OCI-LY1 (cell line): ENCODE results near the gene PARD3B.

ENCODE experiments used
- H2AFZ ChIP-seq: fragments of 200-600 bp; sonication (generic), shearing (Covaris generic); 2 replicates; pipeline ENCODE4 v1.6.0; 2014; ENCODE audit warnings: antibody characterized with exemption, mild to moderate bottlenecking, low read length
- H3F3A ChIP-seq: fragments of 200-600 bp; sonication (generic), shearing (Covaris generic); 2 replicates; pipeline ENCODE4 v1.6.0; 2014; ENCODE audit warnings: mild to moderate bottlenecking, antibody characterized with exemption, low read length, moderate library complexity; ENCODE audit not compliant: insufficient read depth
- H3K27ac ChIP-seq: fragments of 200-600 bp; sonication (generic); 2 replicates; pipeline ENCODE4 v1.5.1; 2014; ENCODE audit warnings: low read length, mixed run types, mild to moderate bottlenecking, low read depth; ENCODE audit not compliant: poor library complexity, severe bottlenecking
- H3K27me3 ChIP-seq: fragments of 200-600 bp; sonication (generic); 2 replicates; pipeline ENCODE4 v1.6.0; 2014; ENCODE audit warnings: antibody characterized with exemption, mild to moderate bottlenecking, low read length, moderate library complexity; ENCODE audit not compliant: insufficient read depth
- H3K36me3 ChIP-seq: fragments of 200-600 bp; sonication (generic); 2 replicates; pipeline ENCODE4 v1.6.1; 2014; ENCODE audit warnings: mild to moderate bottlenecking, antibody characterized with exemption, low read length, moderate library complexity, mixed read lengths; ENCODE audit not compliant: insufficient read depth
- H3K4me1 ChIP-seq: fragments of 200-600 bp; sonication (generic); 2 replicates; pipeline ENCODE4 v1.5.1; 2014; ENCODE audit warnings: mild to moderate bottlenecking, low read length, moderate library complexity; ENCODE audit not compliant: insufficient read depth, severe bottlenecking
- H3K4me2 ChIP-seq: fragments of 200-600 bp; sonication (generic), shearing (Covaris generic); 2 replicates; pipeline ENCODE4 v1.6.1; 2014; ENCODE audit warnings: low read length
- H3K4me3 ChIP-seq: fragments of 200-600 bp; sonication (generic); 2 replicates; pipeline ENCODE4 v1.5.1; 2014; ENCODE audit warnings: low read length, low read depth, mild to moderate bottlenecking, mixed read lengths; ENCODE audit not compliant: poor library complexity, severe bottlenecking
- H3K79me2 ChIP-seq: fragments of 200-600 bp; shearing (Covaris generic); 2 replicates; pipeline ENCODE4 v1.6.1; 2016; ENCODE audit warnings: mixed run types, low read length, mixed read lengths; ENCODE audit not compliant: insufficient read depth
- H3K9ac ChIP-seq: fragments of 200-600 bp; sonication (generic), shearing (Covaris generic); 2 replicates; pipeline ENCODE4 v1.6.1; 2014; ENCODE audit warnings: mild to moderate bottlenecking, low read length, mixed read lengths
- H3K9me2 ChIP-seq: fragments of 200-600 bp; sonication (generic), shearing (Covaris generic); 2 replicates; pipeline ENCODE4 v1.6.1; 2014; ENCODE audit warnings: low read depth, mild to moderate bottlenecking, low read length, mixed read lengths
- H3K9me3 ChIP-seq: fragments of 200-600 bp; shearing (Covaris generic); 2 replicates; pipeline ENCODE4 v1.6.1; 2014; ENCODE audit warnings: low read length, mixed read lengths
- H4K20me1 ChIP-seq: fragments of 200-600 bp; sonication (generic), shearing (Covaris generic); 2 replicates; pipeline ENCODE4 v1.6.0; 2016; ENCODE audit warnings: mild to moderate bottlenecking, low read length; ENCODE audit not compliant: insufficient read depth
- CTCF ChIP-seq: fragments of 200-600 bp; sonication (generic), shearing (Covaris generic); IDR thresholded peaks from 2 replicates; pipeline ENCODE4 v1.5.1; 2017; ENCODE audit warnings: mild to moderate bottlenecking, antibody characterized with exemption, low read length, moderate library complexity, mixed read lengths
- EZH2 ChIP-seq: fragments of 200-600 bp; sonication (generic), shearing (Covaris generic); IDR thresholded peaks from 2 replicates; pipeline ENCODE4 v1.8.0; 2017; ENCODE audit warnings: borderline replicate concordance, mixed run types, mild to moderate bottlenecking, antibody characterized with exemption, low read length, moderate library complexity, mixed read lengths

Gene PARD3B

GRCh38 chr2:205352094-205352493, 806.8 kb downstream of the PARD3B start:
- no peaks in the 10 kb centered on the region for H3K4me1 ChIP-seq
- H4K20me1 ChIP-seq: no peaks in the 10 kb centered on the region
- no peak for TF ChIP-seq EZH2
- no peak for TF ChIP-seq CTCF
- no peaks in the 10 kb centered on the region for H3K36me3 ChIP-seq
- H3K27me3 ChIP-seq: no peaks in the 10 kb centered on the region
- no peaks in the 10 kb centered on the region for H3K79me2 ChIP-seq
- H2AFZ ChIP-seq: no peak overlapping the region
- H3K9me2 ChIP-seq: no peaks in the 10 kb centered on the region
- H3K4me2 ChIP-seq: no peak overlapping the region
- no peak overlapping the region for H3K27ac ChIP-seq
- no peak overlapping the region for H3K4me3 ChIP-seq
- H3K9me3 ChIP-seq: no peaks in the 10 kb centered on the region
- H3K9ac ChIP-seq: no peak overlapping the region
- H3F3A ChIP-seq: no peaks in the 10 kb centered on the region

- Histone ChIP-seq H3K4me1 (no peaks in the 10 kb centered on the region), H3K9me3 (no peaks in the 10 kb centered on the region), H3K9me2 (no peaks in the 10 kb centered on the region), H3K27ac (no peak overlapping the region), H3K27me3 (no peaks in the 10 kb centered on the region), H3K4me2 (no peak overlapping the region), H3K9ac (no peak overlapping the region), H3K4me3 (no peak overlapping the region), H3K36me3 (no peaks in the 10 kb centered on the region), H2AFZ (no peak overlapping the region), H4K20me1 (no peaks in the 10 kb centered on the region), H3K79me2 (no peaks in the 10 kb centered on the region), H3F3A (no peaks in the 10 kb centered on the region)
- no peak for TF ChIP-seq EZH2
- no peak for TF ChIP-seq CTCF
Measured at GRCh38 chr2:205352593-205352992, 807.3 kb downstream of the PARD3B start.

- Histone ChIP-seq H3K27ac (no peak overlapping the region), H3F3A (no peaks in the 10 kb centered on the region), H3K27me3 (no peaks in the 10 kb centered on the region), H3K9ac (no peak overlapping the region), H3K9me3 (no peaks in the 10 kb centered on the region), H3K4me3 (no peak overlapping the region), H3K36me3 (no peaks in the 10 kb centered on the region), H3K4me1 (no peaks in the 10 kb centered on the region), H3K4me2 (no peak overlapping the region), H4K20me1 (no peaks in the 10 kb centered on the region), H3K9me2 (no peaks in the 10 kb centered on the region), H3K79me2 (no peaks in the 10 kb centered on the region), H2AFZ (no peak overlapping the region)
- TF ChIP-seq CTCF (no peak), EZH2 (no peak)
Measured at GRCh38 chr2:205357732-205358131, 812.5 kb downstream of the PARD3B start.
